ENCODE results near the gene CRHR1. TPM values are rescaled to one million over a fixed set of nuclear protein-coding genes. Genes with fewer than 3 reads are reported as not detected.
A peak's percentile ranks its signal among the peaks of the same experiment; 100 is the strongest.

CRHR1 gene
- total RNA-seq, 2 experiments from 2014 or later, result not detected

GRCh38 chr17:45783593-45784292 is 377 bp upstream of the CRHR1 start:
- peaks cover 77% of the 10 kb centered on the region for H3K27me3 Mint-ChIP-seq
- peak overlapping the region; percentile 34 for H3K4me3 ChIP-seq (ENCODE audit: low read length)
- H3K27me3 ChIP-seq (ENCODE audit: control insufficient read depth in 1 of 2, insufficient read depth in 2 of 2, low read length in 2 of 2), result peaks cover 45 to 76% of the 10 kb centered on the region in 2 experiments
- no peak overlapping the region for H3K27ac Mint-ChIP-seq
- peak in 3 of 14 experiments; percentile 1 to 26 (median 15) for DNase-seq
- CTCF ChIA-PET, result no interaction called here
- no peak for TF ChIP-seq CTCF (IDR thresholded peaks at IDR 0.05)
- peaks cover 20% of the 10 kb centered on the region for H3K4me1 ChIP-seq (ENCODE audit: insufficient read depth, low read length)
- no peaks in the 10 kb centered on the region for H3K9me3 Mint-ChIP-seq
- peaks cover 0 to 5% of the 10 kb centered on the region in 2 experiments for H3K9me3 ChIP-seq (ENCODE audit: control insufficient read depth in 1 of 2, insufficient read depth in 1 of 2, low read length in 2 of 2)
- POLR2A ChIA-PET, result no interaction called here
- intact Hi-C loops (cut with DNase I, micrococcal nuclease), result no loop called here
- peaks cover 9% of the 10 kb centered on the region for H3K4me1 Mint-ChIP-seq (ENCODE audit: low read depth)
- no peaks in the 10 kb centered on the region for H3K36me3 ChIP-seq (ENCODE audit: insufficient read depth, low read length)
- ATAC-seq (ENCODE audit: poor library complexity), result peak; percentile 17
- H3K4me3 Mint-ChIP-seq, result peak overlapping the region; percentile 85
- H3K36me3 Mint-ChIP-seq (ENCODE audit: low read depth), result no peaks in the 10 kb centered on the region
- no peak overlapping the region for H3K27ac ChIP-seq (ENCODE audit: low read depth in 1 of 2, low read length in 2 of 2)

GRCh38 chr17:45784741-45785479 is 790 bp downstream of the CRHR1 start:
- H3K36me3 Mint-ChIP-seq (ENCODE audit: low read depth), result no peaks in the 10 kb centered on the region
- no peaks in the 10 kb centered on the region for H3K36me3 ChIP-seq (ENCODE audit: insufficient read depth, low read length)
- peaks cover 45 to 77% of the 10 kb centered on the region in 2 experiments for H3K27me3 ChIP-seq (ENCODE audit: control insufficient read depth in 1 of 2, insufficient read depth in 2 of 2, low read length in 2 of 2)
- ChIA-PET POLR2A (no interaction called here), CTCF (no interaction called here)
- no peaks in the 10 kb centered on the region for H3K9me3 Mint-ChIP-seq
- H3K27ac Mint-ChIP-seq, result no peak overlapping the region
- ATAC-seq (ENCODE audit: poor library complexity), result peak; percentile 58
- TF ChIP-seq CTCF (IDR thresholded peaks at IDR 0.05), result no peak
- H3K4me3 ChIP-seq (ENCODE audit: low read length), result peak overlapping the region; percentile 54
- peak in 12 of 14 experiments; percentile 6 to 60 (median 30) for DNase-seq
- no peak overlapping the region for H3K27ac ChIP-seq (ENCODE audit: low read depth in 1 of 2, low read length in 2 of 2)
- peaks cover 9% of the 10 kb centered on the region for H3K4me1 Mint-ChIP-seq (ENCODE audit: low read depth)
- H3K4me1 ChIP-seq (ENCODE audit: insufficient read depth, low read length), result peaks cover 20% of the 10 kb centered on the region
- peaks cover 79% of the 10 kb centered on the region for H3K27me3 Mint-ChIP-seq
- H3K9me3 ChIP-seq (ENCODE audit: control insufficient read depth in 1 of 2, insufficient read depth in 1 of 2, low read length in 2 of 2), result peaks cover 0 to 5% of the 10 kb centered on the region in 2 experiments
- intact Hi-C loops (cut with DNase I, micrococcal nuclease), result no loop called here
- peak overlapping the region; percentile 74 for H3K4me3 Mint-ChIP-seq

GRCh38 chr17:45785480-45786193 is 1.5 kb downstream of the CRHR1 start:
- Histone ChIP-seq H3K27ac (ENCODE audit: low read depth in 1 of 2, low read length in 2 of 2) (no peak overlapping the region), H3K27me3 (ENCODE audit: control insufficient read depth in 1 of 2, insufficient read depth in 2 of 2, low read length in 2 of 2) (peaks cover 48 to 84% of the 10 kb centered on the region in 2 experiments), H3K4me3 (ENCODE audit: low read length) (no peak overlapping the region), H3K4me1 (ENCODE audit: insufficient read depth, low read length) (peaks cover 20% of the 10 kb centered on the region), H3K9me3 (ENCODE audit: control insufficient read depth in 1 of 2, insufficient read depth in 1 of 2, low read length in 2 of 2) (peaks cover 0 to 5% of the 10 kb centered on the region in 2 experiments), H3K36me3 (ENCODE audit: insufficient read depth, low read length) (no peaks in the 10 kb centered on the region)
- H3K4me1 Mint-ChIP-seq (ENCODE audit: low read depth), result peaks cover 9% of the 10 kb centered on the region
- H3K27me3 Mint-ChIP-seq, result peaks cover 79% of the 10 kb centered on the region
- TF ChIP-seq CTCF (IDR thresholded peaks at IDR 0.05), result no peak
- no peaks in the 10 kb centered on the region for H3K9me3 Mint-ChIP-seq
- intact Hi-C loops (cut with DNase I, micrococcal nuclease), result no loop called here
- ATAC-seq (ENCODE audit: poor library complexity) (no peak), DNase-seq (no peak)
- no peaks in the 10 kb centered on the region for H3K36me3 Mint-ChIP-seq (ENCODE audit: low read depth)
- ChIA-PET POLR2A (no interaction called here), CTCF (no interaction called here)
- no peak overlapping the region for H3K27ac Mint-ChIP-seq
- peak overlapping the region; percentile 54 for H3K4me3 Mint-ChIP-seq

Data from CD4-positive, alpha-beta T cell (primary cell).